Measurements from ENCODE around the gene HM13. TPM values are rescaled to one million over a fixed set of nuclear protein-coding genes. Genes with fewer than 3 reads are reported as not detected.

Gene HM13
- total RNA-seq, 4 donors from 2014 or later: 48.2 to 99.6 (median 58.1) TPM

DNA sequence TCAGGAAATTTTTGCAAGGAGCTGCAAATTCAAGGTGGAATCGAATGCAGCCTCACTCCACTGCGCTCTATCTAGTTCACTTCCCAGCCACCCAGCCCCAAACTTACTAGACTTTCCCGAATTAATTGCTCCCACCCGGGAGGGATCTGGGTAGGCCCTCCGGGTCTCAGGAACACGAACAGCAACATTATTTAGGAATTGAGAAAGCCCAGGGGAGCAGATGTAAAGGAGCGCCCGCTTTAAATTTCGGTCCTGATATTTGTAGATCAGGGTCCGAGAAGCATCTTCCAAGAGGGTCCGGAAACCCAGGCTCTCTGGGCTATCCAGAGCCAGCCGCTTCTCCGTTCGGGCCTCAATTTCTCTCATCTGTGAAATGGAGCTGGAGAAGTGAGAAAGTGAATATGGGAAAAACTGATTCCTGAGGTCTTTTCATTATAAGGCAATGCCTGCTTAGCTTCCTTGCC is 90.4 kb downstream of the HM13 start:
- TF ChIP-seq, protein P1, sequence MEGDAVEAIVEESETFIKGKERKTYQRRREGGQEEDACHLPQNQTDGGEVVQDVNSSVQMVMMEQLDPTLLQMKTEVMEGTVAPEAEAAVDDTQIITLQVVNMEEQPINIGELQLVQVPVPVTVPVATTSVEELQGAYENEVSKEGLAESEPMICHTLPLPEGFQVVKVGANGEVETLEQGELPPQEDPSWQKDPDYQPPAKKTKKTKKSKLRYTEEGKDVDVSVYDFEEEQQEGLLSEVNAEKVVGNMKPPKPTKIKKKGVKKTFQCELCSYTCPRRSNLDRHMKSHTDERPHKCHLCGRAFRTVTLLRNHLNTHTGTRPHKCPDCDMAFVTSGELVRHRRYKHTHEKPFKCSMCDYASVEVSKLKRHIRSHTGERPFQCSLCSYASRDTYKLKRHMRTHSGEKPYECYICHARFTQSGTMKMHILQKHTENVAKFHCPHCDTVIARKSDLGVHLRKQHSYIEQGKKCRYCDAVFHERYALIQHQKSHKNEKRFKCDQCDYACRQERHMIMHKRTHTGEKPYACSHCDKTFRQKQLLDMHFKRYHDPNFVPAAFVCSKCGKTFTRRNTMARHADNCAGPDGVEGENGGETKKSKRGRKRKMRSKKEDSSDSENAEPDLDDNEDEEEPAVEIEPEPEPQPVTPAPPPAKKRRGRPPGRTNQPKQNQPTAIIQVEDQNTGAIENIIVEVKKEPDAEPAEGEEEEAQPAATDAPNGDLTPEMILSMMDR (IDR thresholded peaks at IDR 0.05; ENCODE audit: low read depth): no peak

DNA sequence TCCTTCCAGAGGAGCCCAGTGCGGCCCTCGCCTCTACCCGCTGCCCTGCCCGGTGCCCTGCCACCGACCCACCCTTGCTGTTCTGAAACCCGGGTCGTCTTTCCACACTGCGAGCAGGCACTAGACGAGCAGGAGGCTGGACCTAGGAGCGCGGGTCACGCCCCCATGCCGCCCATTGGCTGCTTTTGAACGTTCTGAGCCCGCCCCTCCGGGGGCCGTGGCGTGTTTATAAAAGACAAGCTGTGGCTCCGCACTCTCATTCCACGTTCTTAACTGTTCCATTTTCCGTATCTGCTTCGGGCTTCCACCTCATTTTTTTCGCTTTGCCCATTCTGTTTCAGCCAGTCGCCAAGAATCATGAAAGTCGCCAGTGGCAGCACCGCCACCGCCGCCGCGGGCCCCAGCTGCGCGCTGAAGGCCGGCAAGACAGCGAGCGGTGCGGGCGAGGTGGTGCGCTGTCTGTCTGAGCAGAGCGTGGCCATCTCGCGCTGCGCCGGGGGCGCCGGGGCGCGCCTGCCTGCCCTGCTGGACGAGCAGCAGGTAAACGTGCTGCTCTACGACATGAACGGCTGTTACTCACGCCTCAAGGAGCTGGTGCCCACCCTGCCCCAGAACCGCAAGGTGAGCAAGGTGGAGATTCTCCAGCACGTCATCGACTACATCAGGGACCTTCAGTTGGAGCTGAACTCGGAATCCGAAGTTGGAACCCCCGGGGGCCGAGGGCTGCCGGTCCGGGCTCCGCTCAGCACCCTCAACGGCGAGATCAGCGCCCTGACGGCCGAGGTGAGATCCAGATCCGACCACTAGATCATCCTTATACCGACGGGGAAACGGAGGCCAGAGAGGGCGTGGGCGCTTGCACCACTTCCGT is 91.0 kb downstream of the HM13 start, which contains the start of gene ID1:
Gene ID1, plus strand, starts transcription at position 259 of the 871 bp plus-strand sequence. Its CDS starts 99 bp downstream, at position 358.
- TF ChIP-seq, protein P1 (IDR thresholded peaks at IDR 0.05; ENCODE audit: low read depth): no peak

- TF ChIP-seq, protein P1 (IDR thresholded peaks at IDR 0.05; ENCODE audit: low read depth): no peak
These were observed 91.9 kb downstream of the HM13 start for GRCh38 chr20:31605902-31606803.

- TF ChIP-seq, protein P1 (IDR thresholded peaks at IDR 0.05; ENCODE audit: low read depth): no peak
These were observed 92.8 kb downstream of the HM13 start for GRCh38 chr20:31606804-31607639.

DNA sequence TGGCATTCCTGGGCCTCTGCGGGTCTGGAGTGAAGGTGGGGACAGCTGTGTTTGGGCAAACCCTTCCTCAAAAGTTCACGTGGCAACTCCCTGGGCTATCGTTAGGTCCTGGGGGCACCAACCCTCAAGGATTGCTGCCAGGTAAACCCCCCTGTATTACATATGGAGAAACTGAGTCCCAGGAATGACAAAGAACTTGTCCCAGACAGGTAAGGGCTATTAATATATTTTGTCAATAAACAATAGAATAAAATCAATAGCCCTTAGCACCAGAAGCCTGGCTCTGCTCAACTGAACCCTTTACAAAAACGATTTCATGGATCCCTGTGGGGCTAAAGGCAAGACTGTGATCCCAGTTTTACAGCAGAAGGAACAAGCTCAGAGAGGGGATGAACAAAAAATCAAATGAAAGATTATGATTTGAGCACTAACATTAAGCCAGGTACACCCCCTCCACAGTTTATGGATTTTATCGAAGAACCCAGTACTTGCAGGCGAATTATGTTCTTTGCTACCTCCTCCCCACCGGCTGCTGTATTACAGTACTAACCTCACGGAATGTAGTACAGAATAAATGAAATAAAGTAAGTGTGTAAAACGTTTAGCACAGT is 93.5 kb downstream of the HM13 start:
- TF ChIP-seq, protein P1 (IDR thresholded peaks at IDR 0.05; ENCODE audit: low read depth): no peak

GRCh38 chr20:31608251-31608945 is 94.2 kb downstream of the HM13 start:
- TF ChIP-seq, protein P1 (IDR thresholded peaks at IDR 0.05; ENCODE audit: low read depth): no peak

Data from subcutaneous adipose tissue (tissue), 4 donors.